ENCODE measurements around the gene SPEN.

Gene SPEN

GRCh38 chr1:15932612-15933011 is 85.1 kb downstream of the SPEN start:
- DNase-seq (ENCODE audit: low read depth): no peak
- TF ChIP-seq CTCF (IDR thresholded peaks at IDR 0.05; ENCODE audit: low read depth, low read length, missing control alignments): no peak

GRCh38 chr1:15933684-15934083 is 86.2 kb downstream of the SPEN start:
- TF ChIP-seq CTCF (IDR thresholded peaks at IDR 0.05; ENCODE audit: low read depth, low read length, missing control alignments): no peak
- no peak overlapping the region for H3K4me3 ChIP-seq (ENCODE audit: low read depth, low read length)
- in situ Hi-C loops (cut with HindIII; ENCODE audit: low sequenced_read_pairs): no loop called here
- DNase-seq (ENCODE audit: low read depth): no peak

More at GRCh38 chr1:15932612-15933011, 85.1 kb downstream of the SPEN start:
- H3K4me3 ChIP-seq (ENCODE audit: low read depth, low read length): no peak overlapping the region
- in situ Hi-C loops (cut with HindIII; ENCODE audit: low sequenced_read_pairs): no loop called here

GRCh38 chr1:15934211-15935055 is 86.9 kb downstream of the SPEN start:
- no peak for DNase-seq (ENCODE audit: low read depth)
- no peak for TF ChIP-seq CTCF (IDR thresholded peaks at IDR 0.05; ENCODE audit: low read depth, low read length, missing control alignments)
- no peak overlapping the region for H3K4me3 ChIP-seq (ENCODE audit: low read depth, low read length)
- in situ Hi-C loops (cut with HindIII; ENCODE audit: low sequenced_read_pairs): no loop called here

- no peak for TF ChIP-seq CTCF (IDR thresholded peaks at IDR 0.05; ENCODE audit: low read depth, low read length, missing control alignments)
- no peak overlapping the region for H3K4me3 ChIP-seq (ENCODE audit: low read depth, low read length)
- no peak for DNase-seq (ENCODE audit: low read depth)
- in situ Hi-C loops (cut with HindIII; ENCODE audit: low sequenced_read_pairs): no loop called here
Measured at GRCh38 chr1:15935056-15935950, 87.8 kb downstream of the SPEN start.

- in situ Hi-C loops (cut with HindIII; ENCODE audit: low sequenced_read_pairs): no loop called here
- H3K4me3 ChIP-seq (ENCODE audit: low read depth, low read length): no peak overlapping the region
- no peak for DNase-seq (ENCODE audit: low read depth)
- no peak for TF ChIP-seq CTCF (IDR thresholded peaks at IDR 0.05; ENCODE audit: low read depth, low read length, missing control alignments)
Measured at GRCh38 chr1:15936025-15936424, 88.5 kb downstream of the SPEN start.

GRCh38 chr1:15937146-15937545 is 89.6 kb downstream of the SPEN start:
- no peak for TF ChIP-seq CTCF (IDR thresholded peaks at IDR 0.05; ENCODE audit: low read depth, low read length, missing control alignments)
- DNase-seq (ENCODE audit: low read depth): no peak
- no peak overlapping the region for H3K4me3 ChIP-seq (ENCODE audit: low read depth, low read length)
- in situ Hi-C loops (cut with HindIII; ENCODE audit: low sequenced_read_pairs): no loop called here

All from astrocyte of the cerebellum (primary cell).